GM21786 (cell line): Measurements from ENCODE around the gene TBC1D5.
"Not testable (repeated sequence)": the region's sequence is repeated elsewhere in the genome, so short reads cannot be mapped to it uniquely, and the experiment has no call there.

Experiments
- ATAC-seq: cut with Tn5 transposase; IDR thresholded peaks from one replicate; pipeline ENCODE4 v1.9.1; 2021; ENCODE audit not compliant: unreplicated experiment

The TBC1D5 gene

DNA sequence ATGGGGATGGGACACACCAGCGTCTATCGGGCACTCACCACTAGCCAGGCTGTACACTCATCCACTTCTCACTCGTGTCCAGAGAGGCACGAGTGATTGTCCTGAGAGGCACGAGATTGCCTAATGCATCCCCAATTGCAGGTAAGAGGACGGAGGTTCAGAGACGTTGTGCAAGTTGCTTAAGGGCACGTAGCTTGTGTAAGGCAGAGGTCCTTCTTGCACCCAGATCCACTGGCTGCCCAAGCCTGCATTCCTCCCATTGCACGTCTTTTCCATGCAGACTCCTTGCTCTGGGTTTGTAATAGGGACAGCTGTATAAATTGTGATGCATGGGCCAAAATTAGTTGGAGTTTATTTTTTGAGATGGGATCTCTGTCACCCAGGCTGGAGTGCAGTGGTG is 593.4 kb downstream of the TBC1D5 start:
- ATAC-seq, result no peak

DNA sequence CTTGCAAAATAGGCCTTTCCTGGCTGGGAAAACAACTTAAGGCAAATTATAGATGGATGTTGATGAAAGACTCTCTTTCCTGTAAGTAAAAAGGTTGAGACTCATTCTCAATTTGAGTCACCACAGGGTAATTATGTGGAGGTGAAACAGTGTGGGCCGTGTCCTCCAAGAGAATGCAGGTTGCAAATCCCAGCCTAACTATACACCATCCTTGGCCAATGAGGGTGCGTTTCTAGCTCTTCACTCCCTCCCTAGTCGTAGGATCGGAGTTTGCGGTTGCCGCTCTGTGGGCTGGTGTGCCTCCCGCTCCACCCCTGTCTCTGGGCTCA is 597.8 kb downstream of the TBC1D5 start:
- ATAC-seq, result no peak

- ATAC-seq, result no peak
Observed at GRCh38 chr3:17143893-17144664, 598.4 kb downstream of the TBC1D5 start.

GRCh38 chr3:17142516-17142915 is 599.9 kb downstream of the TBC1D5 start:
- ATAC-seq, result no peak

DNA sequence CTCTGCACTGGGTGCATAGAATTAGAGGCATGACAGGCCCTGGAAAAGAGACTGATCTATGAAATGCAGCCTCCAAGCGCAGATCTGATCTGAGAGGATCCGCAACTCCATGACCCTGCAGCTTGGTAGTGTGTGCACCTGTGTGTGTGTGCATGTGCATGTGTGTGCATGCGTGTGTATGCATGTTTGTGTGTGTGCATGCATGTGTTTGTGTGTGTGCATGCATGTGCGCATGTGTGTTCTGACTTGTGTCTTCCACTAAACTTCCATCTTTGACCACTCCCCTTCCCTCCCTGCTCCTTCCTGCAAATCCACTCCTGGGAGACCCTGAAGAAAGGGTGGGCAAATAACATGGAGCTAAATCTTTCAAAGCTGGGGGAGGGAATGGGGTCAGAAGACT is 600.7 kb downstream of the TBC1D5 start:
- ATAC-seq, result no peak

GRCh38 chr3:17140670-17141505 is 601.5 kb downstream of the TBC1D5 start:
- ATAC-seq, result no peak

DNA sequence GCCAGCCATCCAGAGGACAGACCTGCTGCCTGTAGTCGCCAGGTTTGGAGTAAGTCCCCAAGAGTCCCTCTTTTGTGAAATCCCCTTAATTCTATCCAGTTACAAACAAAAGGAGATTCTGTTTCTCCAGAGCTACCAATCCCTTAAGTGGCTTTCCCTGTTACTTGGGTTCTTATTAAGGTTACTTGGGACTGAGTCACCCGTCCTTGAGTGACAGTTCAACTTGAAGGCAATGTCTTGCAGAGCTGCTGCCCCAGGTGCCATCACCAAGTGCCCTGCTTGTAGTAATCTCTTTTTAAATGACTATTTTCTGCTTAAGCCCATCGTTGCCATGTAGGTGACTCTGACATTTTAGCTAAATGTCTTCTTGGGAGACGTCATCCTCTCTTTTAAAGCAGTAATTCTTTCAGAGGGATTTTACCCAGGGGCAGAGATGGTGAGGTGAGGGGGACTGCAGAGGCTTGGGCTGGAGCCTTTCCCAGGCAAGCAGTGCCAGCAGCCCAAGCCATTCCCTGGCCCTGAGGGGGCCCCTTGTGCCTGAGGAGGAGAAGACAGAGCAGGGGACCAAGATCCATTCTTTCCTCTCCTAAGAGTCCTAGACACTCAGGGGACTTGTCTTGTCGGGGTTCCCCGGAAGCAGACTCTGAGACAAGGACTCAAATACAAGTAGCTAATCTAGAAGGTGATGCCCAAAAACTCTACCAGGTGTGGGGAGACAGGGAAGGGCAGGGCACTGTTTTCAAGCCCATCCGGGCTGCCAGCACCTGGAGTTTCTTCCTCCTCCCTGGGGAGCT is 604.0 kb downstream of the TBC1D5 start:
- ATAC-seq, result no peak

DNA sequence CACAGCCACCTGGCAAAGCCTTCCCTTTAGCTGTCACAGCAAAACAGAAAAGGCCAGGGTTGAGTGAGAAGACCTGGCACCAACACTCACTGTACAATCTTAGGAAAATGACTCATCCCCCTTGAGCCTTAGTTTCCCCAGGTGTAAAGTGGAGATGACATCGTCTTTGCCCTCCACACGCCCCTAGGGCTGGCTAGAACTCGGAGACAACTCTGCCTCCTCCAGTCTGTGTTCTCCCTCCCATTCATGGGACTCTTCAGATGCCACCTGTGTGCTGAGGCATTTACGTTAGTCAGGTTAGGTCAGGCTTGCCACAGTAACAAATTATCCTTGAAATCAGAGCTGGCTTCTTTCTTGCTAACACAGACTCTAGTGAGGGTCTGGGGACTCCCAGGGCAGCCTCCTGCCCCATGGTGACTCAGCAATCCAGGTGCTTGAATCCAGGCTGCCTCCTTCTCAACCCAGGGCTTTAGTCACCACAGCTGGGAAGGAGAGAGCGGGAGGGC is 605.1 kb downstream of the TBC1D5 start:
- ATAC-seq, result no peak

- ATAC-seq, result no peak
Observed at GRCh38 chr3:17136136-17136721, 606.2 kb downstream of the TBC1D5 start.

- no peak for ATAC-seq
Observed at GRCh38 chr3:17135696-17136095, 606.7 kb downstream of the TBC1D5 start.

GRCh38 chr3:17133632-17134545 is 608.5 kb downstream of the TBC1D5 start:
- no peak for ATAC-seq

GRCh38 chr3:17132286-17133115 is 609.9 kb downstream of the TBC1D5 start:
- ATAC-seq, result no peak

DNA sequence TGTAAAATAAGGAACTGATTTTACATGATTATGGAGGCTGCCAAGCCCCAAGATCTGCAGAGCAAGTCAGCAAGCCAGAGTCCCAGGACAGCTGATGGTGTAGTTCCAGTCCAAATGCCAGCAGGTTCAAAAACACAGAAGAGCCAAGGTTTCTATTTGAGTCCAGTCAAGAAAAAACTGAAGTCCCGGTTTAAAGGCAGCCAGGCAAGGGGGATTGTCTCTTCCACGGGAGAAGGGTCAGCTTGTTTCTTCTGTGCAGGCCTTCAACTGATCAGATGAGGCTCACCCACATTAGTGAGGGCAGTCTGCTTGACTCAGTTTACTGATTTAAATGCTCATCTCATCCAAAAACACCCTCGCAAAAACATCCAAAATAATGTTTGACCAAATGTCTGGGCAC is 611.5 kb downstream of the TBC1D5 start:
- no peak for ATAC-seq

DNA sequence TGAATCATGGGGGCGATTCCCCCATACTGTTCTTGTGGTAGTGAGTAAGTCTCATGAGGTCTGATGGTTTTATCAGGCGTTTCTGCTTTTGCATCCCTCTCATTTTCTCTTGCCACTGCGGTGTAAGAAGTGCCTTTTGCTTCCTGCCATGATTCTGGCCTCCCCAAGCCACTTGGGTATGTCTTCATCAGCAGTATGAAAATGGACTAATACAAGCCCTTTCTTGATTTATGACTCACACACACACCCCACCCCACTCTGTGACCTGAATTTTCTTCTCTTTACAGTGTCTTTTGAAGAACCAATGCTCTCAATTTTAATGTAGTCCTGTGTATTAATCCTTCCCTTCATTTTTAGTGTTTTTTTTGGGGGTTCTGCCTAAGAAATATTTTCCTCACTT is 612.9 kb downstream of the TBC1D5 start:
- no peak for ATAC-seq

- not testable (repeated sequence) for ATAC-seq
Observed at GRCh38 chr3:17128671-17129070, 613.8 kb downstream of the TBC1D5 start.

DNA sequence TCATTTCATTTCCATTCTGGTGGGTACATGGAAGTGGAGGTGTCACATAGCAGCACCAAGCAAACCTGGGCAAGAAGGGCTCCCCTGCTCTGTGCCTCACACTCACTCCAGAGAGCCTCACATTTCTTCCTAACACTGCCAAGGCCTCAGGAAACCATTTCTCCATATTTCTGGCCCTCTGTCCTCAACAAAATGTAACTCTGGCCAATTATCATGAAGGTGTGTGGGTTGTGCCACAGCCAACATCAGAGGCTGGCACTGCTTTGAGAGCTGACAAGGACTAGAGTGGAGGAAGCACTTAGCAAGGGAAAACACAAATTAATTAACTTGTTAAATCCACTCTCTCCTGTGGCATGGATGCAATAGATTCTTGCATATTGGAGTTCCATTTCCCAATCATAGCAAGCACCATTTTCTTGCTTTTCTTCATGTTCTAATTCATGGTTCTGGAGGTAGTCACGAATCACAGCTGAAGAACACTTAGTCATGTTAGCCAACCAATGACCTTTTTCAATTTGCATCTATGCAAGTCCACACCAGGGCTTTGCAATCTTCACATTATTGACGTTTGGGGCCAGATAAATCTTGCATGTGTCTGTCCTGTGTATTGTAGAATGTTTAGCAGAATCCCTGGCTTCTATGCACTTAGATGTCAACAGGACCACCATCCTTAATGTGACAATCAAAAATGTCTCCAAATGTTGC is 616.5 kb downstream of the TBC1D5 start:
- ATAC-seq, result no peak

DNA sequence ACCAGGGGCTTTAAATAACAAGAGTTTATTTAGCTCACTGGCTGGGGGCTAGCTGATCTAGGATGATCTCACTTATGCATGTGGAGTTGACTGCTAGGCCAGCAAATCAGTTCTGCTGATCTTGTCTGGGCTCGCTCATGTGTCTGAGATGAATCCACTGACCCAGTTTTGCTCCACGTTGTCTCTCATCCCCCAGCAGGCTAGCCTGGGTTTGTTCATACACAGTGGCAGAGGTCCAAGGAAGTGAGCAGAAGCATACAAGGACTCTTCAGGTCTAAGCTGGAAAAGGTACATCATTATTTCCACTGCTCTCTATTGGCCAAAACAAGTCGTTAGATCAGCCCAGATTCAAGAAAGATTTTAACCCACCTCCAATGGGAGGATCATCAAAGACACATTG is 619.7 kb downstream of the TBC1D5 start:
- ATAC-seq, result no peak

GRCh38 chr3:17121336-17121735 is 621.1 kb downstream of the TBC1D5 start:
- no peak for ATAC-seq

GRCh38 chr3:17120115-17120514 is 622.3 kb downstream of the TBC1D5 start:
- no peak for ATAC-seq
